H1 (cell line): ENCODE results near the gene ASXL3. TPM values are rescaled to one million over a fixed set of nuclear protein-coding genes. Genes with fewer than 3 reads are reported as not detected.

ENCODE experiments used
- CTCF ChIA-PET: fragments of 300-600 bp; sonication (Branson Sonifier 250); formaldehyde crosslinking; loops from one replicate; lab custom pipeline; 2021; ENCODE audit not compliant: partially characterized antibody; lab: Charles Lee
- POLR2A ChIA-PET: fragments of 300-600 bp; sonication (Branson Sonifier 250); formaldehyde crosslinking; loops from one replicate; lab custom pipeline; 2021; ENCODE audit warnings: inconsistent platforms; ENCODE audit not compliant: partially characterized antibody; lab: Charles Lee
- DNase-seq, 2 experiments: peaks; one replicate each; pipeline versions ENCODE4 v3.0.0 to v3.0.0-alpha.2; 2010 to 2022; ENCODE audit warnings: low spot score in 2 of 2, low read depth in 1 of 2, mixed read lengths in 1 of 2
- FAIRE-seq: peaks from 2 replicates; lab custom pipeline; 2011; peaks lifted over from hg19 to GRCh38; lab: Jason Lieb, UNC
- H2AFZ ChIP-seq: 2 replicates; pipeline ENCODE4 v1.8.1; 2012; ENCODE audit warnings: low read length, inconsistent platforms
- H2AK5ac ChIP-seq: 2 replicates; pipeline ENCODE4 v1.6.1; 2013; ENCODE audit warnings: low read depth, low read length
- H2BK120ac ChIP-seq: replicated peaks from 2 replicates; pipeline ENCODE3; 2013; ENCODE audit warnings: low read depth, low read length, inconsistent platforms
- H2BK12ac ChIP-seq: 2 replicates; pipeline ENCODE4 v1.6.1; 2013; ENCODE audit warnings: low read depth, low read length
- H2BK15ac ChIP-seq: 2 replicates; pipeline ENCODE4 v1.6.1; 2013; ENCODE audit warnings: low read length
- H2BK20ac ChIP-seq: 2 replicates; pipeline ENCODE4 v1.6.1; 2013; ENCODE audit warnings: low read length
- H2BK5ac ChIP-seq: 2 replicates; pipeline ENCODE4 v1.6.1; 2013; ENCODE audit warnings: low read depth, low read length
- H3K14ac ChIP-seq: 2 replicates; pipeline ENCODE4 v1.6.1; 2013; ENCODE audit warnings: inconsistent platforms; ENCODE audit not compliant: insufficient read length
- H3K18ac ChIP-seq: 2 replicates; pipeline ENCODE4 v1.6.1; 2013; ENCODE audit warnings: low read length; ENCODE audit errors: extremely low read depth
- H3K23ac ChIP-seq: 2 replicates; pipeline ENCODE4 v1.6.1; 2013; ENCODE audit warnings: inconsistent platforms; ENCODE audit not compliant: insufficient read length
- H3K23me2 ChIP-seq: 2 replicates; pipeline ENCODE4 v1.6.1; 2013; ENCODE audit warnings: low read depth, low read length
- H3K27ac ChIP-seq: 2 replicates; pipeline ENCODE4 v1.6.1; 2011; ENCODE audit warnings: low read depth, low read length, inconsistent platforms
- H3K27me3 ChIP-seq, 4 experiments: replicated peaks in 1 of 4; 1 replicate in 1 of 4; 2 replicates in 3 of 4; pipeline versions ENCODE4 v1.6.1 to v1.8.1; 2011 to 2013; ENCODE audit warnings: low read length in 3 of 4, mild to moderate bottlenecking in 3 of 4, inconsistent platforms in 2 of 4, mixed read lengths in 2 of 4, moderate library complexity in 1 of 4; ENCODE audit not compliant: control insufficient read depth in 3 of 4, insufficient read depth in 3 of 4; ENCODE audit errors: extremely low read depth in 1 of 4
- H3K36me3 ChIP-seq, 4 experiments: 2 replicates each; pipeline versions ENCODE4 v1.6.1 to v1.8.1; 2011 to 2013; ENCODE audit warnings: mild to moderate bottlenecking in 4 of 4, low read length in 3 of 4, moderate library complexity in 2 of 4, control low read depth in 1 of 4, inconsistent platforms in 1 of 4; ENCODE audit not compliant: insufficient read depth in 4 of 4, control insufficient read depth in 2 of 4
- H3K4ac ChIP-seq: replicated peaks from 2 replicates; pipeline ENCODE3; 2013; ENCODE audit warnings: low read length, low read depth, mixed read lengths, inconsistent platforms; ENCODE audit not compliant: insufficient read length
- H3K4me1 ChIP-seq, 4 experiments: replicated peaks in 1 of 4; 1 replicate in 1 of 4; 2 replicates in 3 of 4; pipeline versions ENCODE4 v1.6.1 to v1.8.1; 2011 to 2013; ENCODE audit warnings: low read length in 3 of 4, inconsistent platforms in 2 of 4, mixed read lengths in 1 of 4; ENCODE audit not compliant: insufficient read depth in 4 of 4, control insufficient read depth in 3 of 4
- H3K4me2 ChIP-seq, 2 experiments: 2 replicates each; pipeline versions ENCODE4 v1.6.1 to v1.8.1; 2011 to 2013; ENCODE audit warnings: low read depth in 2 of 2, low read length in 2 of 2, control low read depth in 1 of 2, inconsistent platforms in 1 of 2, mild to moderate bottlenecking in 1 of 2; ENCODE audit not compliant: insufficient read depth in 1 of 2
- H3K4me3 ChIP-seq, 4 experiments: fragments of 200-600, 300-600 bp in 1 of 4; sonication (generic), shearing (Covaris generic), sonication (Bioruptor Twin) in 1 of 4; 2 replicates each; pipeline versions ENCODE4 v1.5.1 to v1.8.1; 2011 to 2016; ENCODE audit warnings: low read length in 4 of 4, low read depth in 3 of 4, control low read depth in 2 of 4, inconsistent platforms in 2 of 4, mild to moderate bottlenecking in 2 of 4, mixed read lengths in 1 of 4, moderate library complexity in 1 of 4; ENCODE audit not compliant: insufficient read depth in 2 of 4; ENCODE audit errors: extremely low read depth in 1 of 4
- H3K56ac ChIP-seq: replicated peaks from 2 replicates; pipeline ENCODE3; 2013; ENCODE audit warnings: low read depth, mild to moderate bottlenecking, mixed read lengths, low read length, inconsistent platforms; ENCODE audit not compliant: insufficient read length
- H3K79me1 ChIP-seq: 2 replicates; pipeline ENCODE4 v1.6.1; 2013; ENCODE audit warnings: low read depth, low read length, control low read depth
- H3K79me2 ChIP-seq, 2 experiments: 2 replicates each; pipeline versions ENCODE4 v1.6.1 to v1.8.1; 2012 to 2013; ENCODE audit warnings: low read length in 2 of 2, mild to moderate bottlenecking in 2 of 2, inconsistent platforms in 1 of 2; ENCODE audit not compliant: insufficient read depth in 2 of 2, control insufficient read depth in 1 of 2
- H3K9ac ChIP-seq, 4 experiments: replicated peaks in 1 of 4; 1 replicate in 1 of 4; 2 replicates in 3 of 4; pipeline versions ENCODE4 v1.6.1 to v1.8.1; 2011 to 2013; ENCODE audit warnings: low read depth in 3 of 4, low read length in 3 of 4, control low read depth in 2 of 4, mild to moderate bottlenecking in 2 of 4, moderate library complexity in 2 of 4, inconsistent platforms in 1 of 4; ENCODE audit errors: extremely low read depth in 1 of 4
- H3K9me3 ChIP-seq, 2 experiments: 2 replicates each; pipeline versions ENCODE4 v1.6.1 to v1.8.1; 2012 to 2013; ENCODE audit warnings: mild to moderate bottlenecking in 2 of 2, moderate library complexity in 2 of 2, control low read depth in 1 of 2, inconsistent platforms in 1 of 2, low read depth in 1 of 2, low read length in 1 of 2, mixed read lengths in 1 of 2; ENCODE audit not compliant: insufficient read depth in 2 of 2
- H4K20me1 ChIP-seq, 2 experiments: replicated peaks in 1 of 2; 2 replicates each; pipeline versions ENCODE3 to v1.8.1; 2011 to 2013; ENCODE audit warnings: inconsistent platforms in 2 of 2, low read length in 2 of 2, mild to moderate bottlenecking in 1 of 2; ENCODE audit not compliant: insufficient read depth in 2 of 2, control insufficient read depth in 1 of 2
- H4K5ac ChIP-seq: 2 replicates; pipeline ENCODE4 v1.6.1; 2013; ENCODE audit warnings: low read length, low read depth, mixed read lengths, inconsistent platforms; ENCODE audit not compliant: insufficient read length
- H4K8ac ChIP-seq: 2 replicates; pipeline ENCODE4 v1.8.0; 2013; ENCODE audit warnings: mild to moderate bottlenecking, moderate library complexity, low read length, inconsistent platforms; ENCODE audit not compliant: insufficient read depth; ENCODE audit errors: extremely low read depth
- H4K91ac ChIP-seq: replicated peaks from 2 replicates; pipeline ENCODE3; 2013; ENCODE audit warnings: low read length, mixed read lengths, inconsistent platforms; ENCODE audit not compliant: insufficient read length
- CBX8 ChIP-seq: fragments of 300-800, 300-1000 bp; sonication (generic); IDR thresholded peaks from 2 replicates; pipeline ENCODE4 v1.7.1; 2016; ENCODE audit warnings: low read depth, low read length, borderline replicate concordance
- SRF ChIP-seq: IDR thresholded peaks from 2 replicates; pipeline ENCODE4 v1.6.1; 2011; ENCODE audit warnings: mild to moderate bottlenecking, low read depth, low read length, moderate library complexity
- polyA plus RNA-seq, 7 experiments: library from polyadenylated mRNA; depleted of rRNA in 3 of 7; stranded (reverse) in 5 of 7; unstranded in 2 of 7; fragments of >200 nt in 5 of 7; fragments of 200-250 nt in 2 of 7; gene quantifications; 1 replicate in 5 of 7; 2 replicates in 1 of 7; 4 replicates in 1 of 7; pipeline versions ENCODE4 v1.2.1 to v1.2.3, GENCODE V29; 2011 to 2013; ENCODE audit warnings: missing spikeins in 2 of 7, mixed read lengths in 2 of 7
- total RNA-seq: library from RNA; stranded (reverse); fragmentation: NEBNext Ultra II Directional; extraction: Animal tissue kit (Norgen Biotek cat#: 25700); gene quantifications from 2 replicates; pipeline ENCODE4 v1.2.1, GENCODE V29; 2021

Gene ASXL3
- total and polyA plus RNA-seq, 2 of the 8 experiments (the other 6 are each of a cell fraction or from before 2014, with no cell fraction given), result 0.08 to 1.3 TPM

- DNase-seq, result no peak
- Histone ChIP-seq H4K8ac (no peak overlapping the region), H3K79me2 (no peaks in the 10 kb centered on the region), H3K56ac (no peak overlapping the region), H4K20me1 (no peaks in the 10 kb centered on the region), H3K18ac (no peak overlapping the region), H3K4me3 (no peak overlapping the region), H3K79me1 (no peaks in the 10 kb centered on the region), H2BK15ac (no peak overlapping the region), H2AFZ (no peak overlapping the region), H4K5ac (no peak overlapping the region), H3K23ac (no peak overlapping the region), H3K23me2 (no peaks in the 10 kb centered on the region), H3K4me2 (no peak overlapping the region), H2BK5ac (no peak overlapping the region), H3K27me3 (no peaks in the 10 kb centered on the region), H3K9me3 (no peaks in the 10 kb centered on the region), H2BK12ac (no peak overlapping the region), H2BK20ac (no peak overlapping the region), H2BK120ac (no peak overlapping the region), H3K36me3 (no peaks in the 10 kb centered on the region), H3K27ac (no peak overlapping the region), H3K4ac (no peak overlapping the region), H3K4me1 (no peaks in the 10 kb centered on the region), H2AK5ac (no peak overlapping the region), H3K14ac (no peak overlapping the region), H4K91ac (no peak overlapping the region), H3K9ac (no peak overlapping the region)
- no peak for FAIRE-seq
- POLR2A ChIA-PET, result no interaction called here
- CTCF ChIA-PET, result interaction anchor here (0.6 to 1.3 kb wide), 4 partner anchors 20 to 341 kb away, joined by 3 to 4 read pairs (median 4); no protein-coding TSS in a partner anchor
- no peak for TF ChIP-seq SRF
- no peak for TF ChIP-seq CBX8
Observed at GRCh38 chr18:33781429-33781828, 203.4 kb downstream of the ASXL3 start.

Other genes starting within 250 kb of the ASXL3 start
- gene CCDC178, start 137.5 kb upstream of the ASXL3 start, total RNA-seq, result not detected in 2 replicates
- 0.11 TPM in 1 of 2 replicates, not detected in the other for gene CCDC178, start 137.5 kb upstream of the ASXL3 start, polyA plus RNA-seq (2011; rRNA removed)